Dermis blood vessel endothelial cell (primary cell): ENCODE measurements around the gene DAB2. TPM values are rescaled to one million over a fixed set of nuclear protein-coding genes. Genes with fewer than 3 reads are reported as not detected.

ENCODE experiments used
- DNase-seq: peaks from one replicate; pipeline ENCODE4 v3.0.0; 2010
- total RNA-seq: library from RNA; depleted of rRNA; stranded (reverse); fragments of >200 nt; gene quantifications from 2 replicates; pipeline ENCODE4 v1.2.3, GENCODE V29; 2014

The DAB2 gene
- total RNA-seq, 1 donor from 2014 or later: 129 TPM

GRCh38 chr5:39447968-39448367 is 23.2 kb upstream of the DAB2 start:
- peak; percentile 75 for DNase-seq

GRCh38 chr5:39447059-39447458 is 22.3 kb upstream of the DAB2 start:
- no peak for DNase-seq

DNA sequence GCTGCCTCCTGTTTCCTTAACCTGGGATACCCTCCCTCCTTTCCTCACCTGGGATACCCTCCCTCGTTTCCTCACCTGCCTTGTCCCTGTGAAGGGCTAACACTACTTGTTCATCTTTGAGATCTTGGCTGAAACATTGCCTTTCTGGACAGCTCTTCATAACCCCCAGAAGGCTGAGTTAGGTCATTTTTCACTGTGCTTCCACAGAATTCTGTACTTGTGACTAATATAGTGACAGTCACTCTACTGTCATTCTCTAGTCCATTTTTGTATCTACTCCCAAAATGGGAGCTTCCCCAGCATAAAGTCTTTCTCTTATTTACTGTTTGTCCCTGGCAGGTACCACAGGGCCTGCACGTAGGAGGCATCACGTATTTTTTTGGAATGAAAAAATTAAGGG is 21.5 kb upstream of the DAB2 start:
- DNase-seq: no peak

- no peak for DNase-seq
These were observed 19.1 kb upstream of the DAB2 start for GRCh38 chr5:39443911-39444310.

DNA sequence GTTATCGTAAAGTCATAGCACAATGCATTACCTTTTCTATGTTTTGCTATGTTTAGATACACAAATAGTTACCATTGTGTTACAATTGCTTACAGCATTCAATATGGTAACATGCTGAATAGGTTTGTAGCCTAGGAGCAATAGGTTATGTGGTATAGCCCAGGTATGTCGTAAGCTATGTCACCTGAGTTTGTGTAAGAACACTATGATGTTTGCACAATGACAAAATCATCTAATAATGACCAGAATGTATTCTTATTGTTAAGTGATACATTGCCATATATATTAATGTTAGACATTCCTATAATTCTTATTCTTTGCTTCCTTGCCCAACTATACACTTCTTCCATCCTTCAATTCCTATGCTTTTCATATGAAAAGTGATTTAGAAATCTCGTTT is 18.2 kb upstream of the DAB2 start:
- no peak for DNase-seq

DNA sequence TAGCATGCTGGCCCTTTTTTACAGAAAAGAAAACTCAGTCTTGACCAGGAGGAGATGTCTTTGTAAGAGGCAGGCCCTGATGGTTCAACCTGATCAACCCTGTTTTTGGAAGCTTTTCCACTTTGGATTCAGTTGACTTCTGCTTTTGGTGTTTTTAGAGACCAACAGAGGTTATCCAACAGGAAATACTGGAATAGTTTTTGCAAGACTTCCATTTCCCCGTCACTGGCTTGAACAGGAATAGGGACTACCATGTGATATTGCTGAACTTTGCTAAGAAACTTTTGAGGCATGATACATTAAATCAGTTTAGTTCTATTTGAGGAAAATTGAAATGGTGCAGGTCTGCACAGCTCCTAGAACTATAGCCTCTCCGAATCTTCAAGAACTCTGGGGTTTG is 17.1 kb upstream of the DAB2 start:
- DNase-seq: peak; percentile 28

- DNase-seq: no peak
These were observed 16.3 kb upstream of the DAB2 start for GRCh38 chr5:39440958-39441624.

DNA sequence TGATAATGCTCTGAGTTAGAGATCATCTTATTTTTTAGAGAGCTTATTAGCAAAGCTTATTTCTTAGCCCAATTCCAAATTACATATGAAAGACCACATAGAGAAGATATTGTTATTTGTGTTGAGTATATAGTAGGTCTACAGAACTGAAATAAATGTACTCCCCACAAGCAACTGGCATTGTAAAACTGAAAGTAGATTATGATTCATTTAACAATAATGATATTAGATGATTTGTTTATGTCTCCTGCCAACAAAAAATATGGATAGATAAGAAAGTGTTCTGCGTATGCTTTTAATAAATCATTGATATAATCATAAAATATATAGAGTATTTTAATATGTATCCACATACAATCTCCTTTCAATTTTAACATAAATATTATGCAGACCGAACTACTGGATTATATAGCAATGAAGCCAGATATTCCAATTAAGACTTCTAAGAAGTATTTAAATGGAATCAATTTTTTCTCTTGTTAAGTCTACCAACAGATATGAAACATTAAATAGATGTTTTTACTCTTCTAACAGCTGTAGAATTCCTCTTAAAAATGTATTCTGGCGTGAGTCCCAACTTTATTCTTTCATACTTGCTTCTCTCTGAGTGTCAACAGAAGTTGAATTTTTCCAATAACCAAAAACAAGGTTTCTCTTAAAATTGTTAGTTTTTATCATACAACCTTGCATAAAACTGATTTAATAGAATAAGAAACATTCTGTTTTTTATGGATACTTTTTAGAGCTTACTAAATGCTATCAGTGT is 15.6 kb upstream of the DAB2 start:
- no peak for DNase-seq

- DNase-seq: no peak
These were observed 14.9 kb upstream of the DAB2 start for GRCh38 chr5:39439582-39440162.

GRCh38 chr5:39437467-39437866 is 12.7 kb upstream of the DAB2 start:
- DNase-seq: peak; percentile 57

GRCh38 chr5:39433848-39434247 is 9.1 kb upstream of the DAB2 start:
- DNase-seq: no peak

DNA sequence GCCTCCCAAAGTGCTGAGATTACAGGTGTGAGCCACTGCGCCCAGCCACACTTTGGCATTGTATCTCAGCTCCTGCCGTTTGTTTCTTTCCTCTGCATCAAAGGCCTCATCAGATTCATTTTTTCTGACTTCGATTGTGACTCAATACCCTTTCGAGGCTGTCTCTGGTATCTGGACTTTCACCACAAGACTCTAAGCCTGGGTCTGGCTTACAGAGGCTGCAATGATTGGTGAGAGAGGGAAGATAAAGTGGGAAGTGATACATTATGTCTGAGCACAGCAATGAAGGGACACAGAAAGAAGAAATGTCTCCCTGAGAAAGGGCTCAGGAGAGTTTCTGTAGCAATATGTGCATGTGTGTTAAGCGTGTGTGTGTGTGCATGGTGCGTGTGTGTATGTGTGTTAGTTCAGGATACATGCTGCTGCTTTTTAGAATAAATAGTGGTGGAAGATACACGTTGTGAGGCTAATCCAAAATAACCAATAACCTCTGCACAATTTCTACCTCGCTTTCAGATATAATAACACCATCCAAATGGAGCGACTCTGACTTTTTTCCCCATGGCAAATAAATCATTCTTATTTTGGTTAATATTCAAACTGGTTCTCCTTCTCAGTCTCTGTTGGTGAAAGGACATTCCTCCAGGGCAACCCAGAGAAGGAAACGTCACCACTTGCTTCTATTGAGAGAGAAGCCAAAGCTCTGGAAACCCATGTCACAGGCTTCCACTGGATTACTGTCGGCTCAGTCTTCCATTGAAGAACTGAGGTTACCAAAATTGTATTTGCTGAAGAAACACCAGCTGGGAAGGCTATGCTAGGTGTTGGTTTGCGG is 8.1 kb upstream of the DAB2 start:
- no peak for DNase-seq

DNA sequence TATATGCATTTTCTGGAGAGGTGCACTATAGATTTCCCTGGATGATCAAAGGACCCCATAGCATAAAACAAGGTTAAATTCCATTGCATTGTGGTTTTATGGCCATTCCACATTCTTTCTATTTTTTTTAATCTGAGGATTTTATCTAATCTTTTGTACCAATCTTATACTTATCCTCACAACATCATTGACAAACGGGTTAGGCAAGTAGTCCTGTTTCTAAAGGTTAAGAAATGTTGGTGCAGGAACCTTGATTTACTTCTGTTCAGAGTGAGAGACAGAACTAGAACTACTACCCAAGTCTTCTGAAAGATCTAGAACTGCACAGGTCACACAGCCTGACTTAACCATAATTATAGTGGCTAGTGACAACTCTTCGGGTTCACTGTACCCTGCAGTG is 5.7 kb upstream of the DAB2 start:
- DNase-seq: no peak

GRCh38 chr5:39428640-39429039 is 3.9 kb upstream of the DAB2 start:
- no peak for DNase-seq

GRCh38 chr5:39427633-39428032 is 2.9 kb upstream of the DAB2 start:
- DNase-seq: peak; percentile 47

- DNase-seq: peak; percentile 41
These were observed 2.4 kb upstream of the DAB2 start for GRCh38 chr5:39427229-39427628.

DNA sequence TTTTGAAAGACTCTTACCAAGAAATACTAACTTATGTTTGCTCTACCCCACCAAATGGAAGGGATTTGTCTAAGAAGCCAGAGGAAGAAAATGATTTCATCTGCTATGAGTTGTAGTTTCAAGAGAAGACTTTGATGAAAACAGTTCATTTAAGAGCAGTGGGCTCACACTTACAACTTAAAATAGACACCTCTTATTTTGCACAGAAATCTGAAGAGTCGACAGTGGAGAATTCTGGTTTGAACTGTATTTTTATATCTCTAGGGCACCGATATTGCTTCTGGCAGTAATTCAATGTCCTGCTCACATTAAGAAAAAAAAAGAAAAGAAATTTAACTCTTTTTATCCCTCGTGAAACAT is 1.9 kb upstream of the DAB2 start:
- peak; percentile 12 for DNase-seq

- DNase-seq: peak; percentile 24
These were observed 1.4 kb upstream of the DAB2 start for GRCh38 chr5:39426051-39426745.

- DNase-seq: peak; percentile 41
These were observed 1.4 kb downstream of the DAB2 start for GRCh38 chr5:39423331-39423751.

- peak; percentile 40 for DNase-seq
These were observed 2.0 kb downstream of the DAB2 start for GRCh38 chr5:39422728-39423285.

GRCh38 chr5:39422036-39422606 is 2.7 kb downstream of the DAB2 start:
- DNase-seq: no peak
